PFSK-1 (cell line): ENCODE data around the gene SMYD5.
A peak's percentile ranks its signal among the peaks of the same experiment; 100 is the strongest.

Source experiments
- FOXP2 ChIP-seq: optimal IDR thresholded peaks from 2 replicates; pipeline ENCODE3; 2011; ENCODE audit warnings: borderline replicate concordance, control low read depth, inconsistent platforms; ENCODE audit not compliant: insufficient read depth; ENCODE audit errors: extremely low read length, extremely low read depth
- POLR2AphosphoS5 ChIP-seq: IDR thresholded peaks from 2 replicates; pipeline ENCODE4 v1.6.1; 2012; ENCODE audit warnings: low read depth, mild to moderate bottlenecking, control low read depth, low read length, moderate library complexity
- REST ChIP-seq, 2 experiments: IDR thresholded peaks; 2 replicates each; pipeline versions ENCODE4 v1.6.1 to v1.8.0; 2011 to 2012; ENCODE audit warnings: low read depth in 2 of 2, low read length in 2 of 2, control low read depth in 1 of 2, inconsistent platforms in 1 of 2, mild to moderate bottlenecking in 1 of 2, moderate library complexity in 1 of 2; ENCODE audit not compliant: insufficient read depth in 1 of 2
- SIN3A ChIP-seq: IDR thresholded peaks from 2 replicates; pipeline ENCODE4 v1.6.1; 2012; ENCODE audit warnings: mild to moderate bottlenecking, low read length, moderate library complexity, borderline replicate concordance; ENCODE audit not compliant: insufficient read depth
- TAF1 ChIP-seq: IDR thresholded peaks from 2 replicates; pipeline ENCODE4 v1.6.1; 2012; ENCODE audit warnings: low read length, control low read depth, borderline replicate concordance; ENCODE audit not compliant: insufficient read depth

Gene SMYD5

GRCh38 chr2:73174941-73175662, 38.9 kb upstream of the SMYD5 start:
- no peak for TF ChIP-seq POLR2AphosphoS5
- TF ChIP-seq REST (IDR thresholded peaks at IDR 0.05; ENCODE audit: insufficient read depth in 1 of 2, low read depth in 2 of 2, low read length in 2 of 2): no peak
- TF ChIP-seq TAF1: no peak
- TF ChIP-seq FOXP2: no peak
- no peak for TF ChIP-seq SIN3A

- TF ChIP-seq TAF1: no peak
- peak; percentile 26 for TF ChIP-seq FOXP2
These were observed 38.3 kb upstream of the SMYD5 start for GRCh38 chr2:73175663-73176204.

- TF ChIP-seq TAF1 (no peak), FOXP2 (no peak), REST (IDR thresholded peaks at IDR 0.05; ENCODE audit: insufficient read depth in 1 of 2, low read depth in 2 of 2, low read length in 2 of 2) (no peak), SIN3A (no peak), POLR2AphosphoS5 (no peak)
These were observed 37.7 kb upstream of the SMYD5 start for GRCh38 chr2:73176205-73176880.

GRCh38 chr2:73176881-73177644, 37.0 kb upstream of the SMYD5 start:
- TF ChIP-seq FOXP2: peak; percentile 85
- no peak for TF ChIP-seq SIN3A

GRCh38 chr2:73177645-73178255, 36.3 kb upstream of the SMYD5 start:
- TF ChIP-seq POLR2AphosphoS5: no peak
- no peak for TF ChIP-seq TAF1
- no peak for TF ChIP-seq REST (IDR thresholded peaks at IDR 0.05; ENCODE audit: insufficient read depth in 1 of 2, low read depth in 2 of 2, low read length in 2 of 2)
- no peak for TF ChIP-seq FOXP2
- no peak for TF ChIP-seq SIN3A
